Stimulated activated CD8-positive, alpha-beta memory T cell treated with anti-CD3 and anti-CD28 coated beads, Interleukin-15, amount 100 ng/mL, for 1 hour (primary cell): ENCODE data around the gene RPS6KC1.
"Not testable (repeated sequence)": the region's sequence is repeated elsewhere in the genome, so short reads cannot be mapped to it uniquely, and the experiment has no call there.

Experiments
- DNase-seq: peaks from one replicate; pipeline ENCODE4 v3.0.0-alpha.2; 2020; ENCODE audit warnings: low read depth

Gene RPS6KC1, protein sequence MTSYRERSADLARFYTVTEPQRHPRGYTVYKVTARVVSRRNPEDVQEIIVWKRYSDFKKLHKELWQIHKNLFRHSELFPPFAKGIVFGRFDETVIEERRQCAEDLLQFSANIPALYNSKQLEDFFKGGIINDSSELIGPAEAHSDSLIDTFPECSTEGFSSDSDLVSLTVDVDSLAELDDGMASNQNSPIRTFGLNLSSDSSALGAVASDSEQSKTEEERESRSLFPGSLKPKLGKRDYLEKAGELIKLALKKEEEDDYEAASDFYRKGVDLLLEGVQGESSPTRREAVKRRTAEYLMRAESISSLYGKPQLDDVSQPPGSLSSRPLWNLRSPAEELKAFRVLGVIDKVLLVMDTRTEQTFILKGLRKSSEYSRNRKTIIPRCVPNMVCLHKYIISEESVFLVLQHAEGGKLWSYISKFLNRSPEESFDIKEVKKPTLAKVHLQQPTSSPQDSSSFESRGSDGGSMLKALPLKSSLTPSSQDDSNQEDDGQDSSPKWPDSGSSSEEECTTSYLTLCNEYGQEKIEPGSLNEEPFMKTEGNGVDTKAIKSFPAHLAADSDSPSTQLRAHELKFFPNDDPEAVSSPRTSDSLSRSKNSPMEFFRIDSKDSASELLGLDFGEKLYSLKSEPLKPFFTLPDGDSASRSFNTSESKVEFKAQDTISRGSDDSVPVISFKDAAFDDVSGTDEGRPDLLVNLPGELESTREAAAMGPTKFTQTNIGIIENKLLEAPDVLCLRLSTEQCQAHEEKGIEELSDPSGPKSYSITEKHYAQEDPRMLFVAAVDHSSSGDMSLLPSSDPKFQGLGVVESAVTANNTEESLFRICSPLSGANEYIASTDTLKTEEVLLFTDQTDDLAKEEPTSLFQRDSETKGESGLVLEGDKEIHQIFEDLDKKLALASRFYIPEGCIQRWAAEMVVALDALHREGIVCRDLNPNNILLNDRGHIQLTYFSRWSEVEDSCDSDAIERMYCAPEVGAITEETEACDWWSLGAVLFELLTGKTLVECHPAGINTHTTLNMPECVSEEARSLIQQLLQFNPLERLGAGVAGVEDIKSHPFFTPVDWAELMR

DNA sequence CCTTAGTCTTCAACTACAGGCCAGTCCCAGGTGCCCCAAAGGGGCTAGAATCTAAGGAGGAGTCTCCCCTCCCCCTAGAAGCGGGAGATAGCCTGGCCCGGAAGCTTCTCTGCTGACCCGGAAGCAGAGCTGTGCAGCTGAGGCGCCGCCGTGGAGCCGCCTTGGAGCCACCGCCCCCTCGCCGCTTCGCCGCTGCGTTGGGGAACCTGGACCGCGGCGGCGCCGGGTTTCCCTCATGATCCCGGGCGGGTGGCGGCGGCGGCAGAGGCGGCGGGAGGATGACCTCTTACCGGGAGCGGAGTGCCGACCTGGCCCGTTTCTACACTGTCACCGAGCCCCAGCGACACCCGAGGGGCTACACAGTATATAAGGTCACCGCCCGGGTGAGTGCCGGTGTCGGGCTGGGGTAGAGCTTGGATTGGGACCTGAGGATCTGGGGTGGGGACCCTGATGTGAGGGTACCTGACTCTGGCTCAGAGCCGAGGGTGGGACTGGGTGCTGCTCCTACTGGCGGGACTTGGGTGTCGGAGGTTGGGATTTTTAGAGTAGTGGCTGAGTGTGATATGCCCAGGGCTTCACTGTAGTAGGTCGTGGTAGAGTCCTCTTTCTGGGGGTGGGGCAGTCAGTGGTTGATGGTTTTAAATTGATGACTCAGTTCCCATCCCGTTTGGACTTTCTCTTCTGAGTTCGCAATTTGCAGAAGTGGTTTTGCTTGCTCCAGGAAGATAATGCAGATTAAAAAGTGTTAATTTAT lies at the start of gene RPS6KC1:
Gene RPS6KC1 (plus strand): TSS at position 115 of the 754 bp plus-strand sequence. CDS start 164 bp downstream, at position 279.
- DNase-seq: peak; percentile 72

DNA sequence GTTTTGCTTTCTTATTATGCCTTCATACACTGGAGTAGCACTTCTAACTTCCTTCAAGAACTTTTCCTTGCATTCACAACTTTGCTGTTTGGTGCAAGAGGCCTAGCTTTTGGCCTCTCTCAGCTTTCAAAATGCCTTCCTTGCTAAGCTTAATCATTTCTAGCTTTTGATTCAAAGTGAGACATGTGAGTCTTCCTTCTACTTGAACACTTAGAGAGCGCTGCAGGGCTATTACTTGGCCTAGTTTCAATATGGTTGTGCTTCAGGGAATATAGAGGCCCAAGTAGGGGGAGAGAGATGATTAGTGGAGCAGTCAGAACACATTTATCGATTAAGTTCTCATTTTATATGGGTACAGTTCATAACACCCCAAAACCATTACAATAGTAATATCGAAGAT lies 47.8 kb upstream of the RPS6KC1 start:
- no peak for DNase-seq

DNA sequence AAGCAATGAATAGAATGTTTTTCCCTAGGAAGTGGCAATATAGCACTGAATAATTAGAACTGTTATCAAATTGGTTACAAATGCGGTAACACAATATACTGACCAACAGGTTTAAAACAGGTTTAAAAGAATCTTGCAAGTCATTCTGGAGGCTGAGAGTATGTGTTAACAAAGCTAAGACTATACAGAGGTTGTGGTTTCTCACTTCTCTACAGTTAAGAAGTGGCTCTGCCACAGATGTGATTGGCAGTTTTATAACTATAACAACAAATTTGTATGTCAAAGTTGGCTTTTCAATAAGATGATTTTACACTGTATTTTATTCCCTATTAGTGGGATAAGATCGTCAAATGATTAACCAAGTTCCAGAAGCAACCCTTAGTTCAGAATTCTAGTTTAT lies 42.5 kb upstream of the RPS6KC1 start:
- no peak for DNase-seq

DNA sequence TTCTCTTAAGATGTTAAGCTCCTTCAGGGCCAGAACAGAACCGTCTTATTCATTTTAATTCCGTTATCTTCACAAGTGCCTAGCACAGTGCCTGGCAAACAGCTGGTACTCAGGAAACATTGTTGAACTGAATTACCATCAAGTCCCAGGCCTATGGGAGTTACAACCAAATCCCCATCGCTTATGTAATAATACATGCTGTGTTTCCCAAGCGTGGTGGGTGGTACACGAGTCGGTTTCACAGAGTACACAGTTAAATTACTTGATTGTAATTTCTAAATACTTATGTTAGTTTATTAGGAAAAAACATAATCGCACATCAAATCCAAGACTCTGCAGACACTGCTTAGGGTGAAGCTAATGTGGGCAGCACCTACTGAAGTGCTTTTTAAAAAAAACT lies 36.4 kb upstream of the RPS6KC1 start:
- no peak for DNase-seq

DNA sequence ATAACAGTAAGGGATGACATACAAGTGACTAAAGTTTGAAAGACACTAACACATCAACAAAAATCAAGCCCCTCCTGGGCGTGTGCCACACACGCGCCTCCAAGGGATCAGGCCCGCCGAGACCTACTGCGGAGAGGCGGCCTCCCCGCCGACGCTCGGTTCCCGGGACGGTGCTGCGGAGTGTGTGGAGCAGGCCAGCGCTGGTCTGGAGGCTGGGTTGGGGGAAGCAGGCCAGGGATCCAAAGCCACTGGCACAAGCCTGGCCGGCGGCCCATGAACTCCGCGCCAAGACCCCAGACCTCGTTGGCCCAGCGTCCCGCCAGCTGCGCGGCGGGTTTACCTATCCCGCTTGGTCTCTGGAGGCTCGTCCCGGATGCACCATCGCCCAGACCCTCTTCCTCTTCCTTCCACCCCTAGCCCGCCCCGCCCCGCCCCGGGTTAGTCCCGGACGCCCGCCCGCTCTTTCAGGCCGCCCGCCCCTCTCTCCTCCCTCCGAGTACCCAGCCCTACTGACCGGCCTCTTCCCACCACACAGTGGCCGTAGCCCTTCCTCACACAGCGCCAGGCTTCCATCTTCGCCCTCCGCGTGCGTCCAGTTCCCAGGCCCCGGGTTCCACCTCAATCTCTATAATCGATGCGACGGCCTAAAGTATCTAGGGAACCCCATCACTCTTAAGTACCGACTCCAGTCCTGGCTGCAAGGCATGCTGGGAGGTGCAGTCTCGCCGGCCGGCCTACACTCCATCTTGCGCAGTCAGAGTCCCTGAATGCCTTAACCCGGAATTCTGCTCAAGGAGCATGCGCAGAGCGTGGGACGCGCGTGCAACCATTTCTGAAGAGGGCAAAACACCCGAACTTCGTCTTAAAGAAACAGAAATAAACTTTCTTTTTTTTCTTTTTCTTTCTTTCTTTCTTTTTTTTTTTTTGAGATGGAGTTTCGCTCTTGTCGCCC lies 35.7 kb upstream of the RPS6KC1 start, which contains the start of gene ANGEL2:
Gene ANGEL2 (minus strand): TSS at position 769 of the 952 bp plus-strand sequence. CDS start 196 bp downstream, at position 573.
- DNase-seq: peak; percentile 88

DNA sequence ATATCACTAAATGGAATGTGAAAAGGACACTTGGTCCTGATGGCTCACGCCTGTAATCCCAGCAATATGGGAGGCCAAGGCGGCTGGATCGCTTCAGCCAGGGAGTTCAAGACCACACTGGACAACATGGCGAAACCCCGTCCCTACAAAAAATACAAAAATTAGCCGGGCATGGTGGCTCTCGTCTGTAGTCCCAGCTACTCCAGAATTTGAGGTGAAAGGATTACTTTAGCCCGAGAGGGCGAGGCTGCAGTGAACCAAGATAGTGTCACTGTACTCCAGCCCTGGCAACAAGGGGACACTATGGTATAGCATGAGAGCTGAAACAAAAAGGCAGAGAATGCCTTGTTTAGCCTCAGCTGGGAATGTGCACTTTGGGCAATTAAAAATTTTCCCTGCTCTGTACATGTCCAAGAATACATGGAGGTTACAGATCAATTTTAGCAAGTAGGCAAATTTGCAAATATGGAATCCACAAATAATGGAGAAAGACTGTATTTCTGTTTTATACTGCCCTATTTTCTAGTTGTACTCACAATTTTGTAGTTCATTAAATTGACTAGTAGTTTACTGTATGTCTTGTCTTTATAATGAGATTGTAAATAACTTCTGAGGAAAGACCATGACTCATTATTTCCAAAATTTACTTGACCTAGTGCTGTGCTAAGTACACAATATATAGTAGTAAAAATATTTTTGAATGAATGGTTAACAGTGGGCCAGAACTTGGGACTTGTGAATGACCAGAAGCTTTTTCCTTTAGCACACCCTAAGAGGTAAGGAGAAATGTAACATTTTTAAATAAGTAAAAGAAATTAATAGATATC lies 33.4 kb upstream of the RPS6KC1 start:
- no peak for DNase-seq

DNA sequence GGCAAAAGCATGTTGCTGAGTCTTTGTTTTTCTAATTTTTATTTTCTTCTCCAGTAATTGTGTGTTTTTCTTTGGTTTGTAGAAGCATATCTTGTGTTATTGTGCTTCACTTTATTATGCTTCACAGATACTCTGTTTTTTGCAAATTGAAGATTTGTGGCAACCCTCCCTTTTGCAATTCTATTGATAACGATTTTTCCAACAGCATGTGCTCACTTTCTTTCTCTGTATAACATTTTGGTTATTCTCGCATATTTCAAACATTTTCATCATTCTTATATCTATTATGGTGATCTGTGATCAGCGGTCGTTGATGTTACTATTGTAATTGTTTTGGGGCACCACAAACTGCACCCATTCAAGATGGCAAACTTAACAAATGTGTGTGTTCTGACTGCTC lies 31.6 kb upstream of the RPS6KC1 start:
- no peak for DNase-seq

DNA sequence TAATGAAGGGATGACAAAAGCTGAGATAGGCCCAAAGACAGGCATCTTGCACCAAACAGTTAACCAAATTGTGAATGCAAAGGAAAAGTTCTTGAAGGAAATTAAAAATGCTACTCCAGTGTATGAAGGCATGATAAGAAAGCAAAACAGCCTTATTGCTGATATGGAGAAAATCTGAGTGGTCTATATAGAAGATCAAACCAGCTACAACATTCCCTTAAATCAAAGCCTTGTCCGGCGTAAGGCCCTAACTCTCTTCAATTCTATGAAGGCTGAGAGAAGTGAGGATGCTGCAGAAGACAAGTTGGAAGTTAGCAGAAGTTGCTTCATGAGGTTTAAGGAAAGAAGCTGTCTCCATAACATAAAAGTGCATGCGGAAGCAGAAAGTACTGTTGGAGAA lies 31.0 kb upstream of the RPS6KC1 start:
- DNase-seq: no peak

DNA sequence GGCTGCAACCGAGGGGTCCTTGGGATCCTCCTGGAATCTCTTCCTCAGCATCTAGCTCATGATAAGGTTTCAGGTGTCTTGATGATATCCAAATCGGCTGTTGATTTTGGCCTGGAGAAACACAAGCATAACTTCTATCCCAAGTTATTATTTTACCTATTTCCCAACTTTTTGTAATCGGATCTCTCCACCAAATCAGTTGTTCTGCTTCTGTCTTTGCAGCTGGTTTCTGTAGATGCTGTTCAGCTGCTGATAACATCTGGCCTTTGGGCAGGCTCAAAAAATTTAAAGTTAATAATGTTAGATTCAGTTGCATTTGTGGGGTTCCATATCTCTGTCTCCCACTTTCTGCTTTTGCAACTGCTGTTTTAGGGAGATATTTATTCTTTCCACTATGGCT lies 24.0 kb upstream of the RPS6KC1 start:
- not testable (repeated sequence) for DNase-seq

DNA sequence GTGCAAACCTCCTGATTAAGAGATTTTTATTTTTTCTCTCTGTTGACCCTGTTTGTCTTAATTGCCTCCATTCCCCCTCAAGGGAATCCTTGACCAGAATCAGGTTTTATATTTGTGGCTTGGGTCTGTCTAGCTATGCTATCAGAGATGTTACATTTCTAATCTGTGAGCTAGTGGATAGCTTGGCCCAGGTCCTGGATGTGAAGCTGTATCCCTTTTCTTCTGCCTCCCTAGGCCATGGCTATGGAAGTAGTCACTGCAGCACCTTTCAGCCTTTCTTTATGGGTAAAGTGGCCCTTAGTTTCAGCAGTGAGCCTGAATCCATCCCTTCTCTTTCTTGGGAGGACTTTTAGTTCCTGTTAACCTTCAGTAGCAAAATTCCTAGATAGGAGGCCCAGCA lies 18.4 kb upstream of the RPS6KC1 start:
- DNase-seq: no peak

DNA sequence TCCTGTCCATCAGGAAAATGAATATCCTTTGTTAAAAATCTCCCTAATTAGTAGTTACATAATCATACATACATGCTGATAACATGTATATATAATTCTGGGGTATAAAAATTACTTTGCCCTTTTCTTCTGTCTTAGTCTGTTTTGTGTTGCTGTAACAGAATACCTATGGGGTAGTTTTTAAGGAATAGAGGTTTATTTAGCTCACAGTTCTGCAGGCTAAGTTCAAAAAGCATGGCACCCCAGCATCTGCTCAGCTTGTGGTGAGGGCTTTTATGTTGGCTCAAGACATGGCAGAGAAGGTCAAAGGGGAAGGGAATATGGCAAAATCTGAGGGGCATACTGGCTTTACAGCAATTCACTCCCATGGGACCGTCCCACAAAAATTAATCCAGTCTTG lies 16.3 kb upstream of the RPS6KC1 start:
- DNase-seq: no peak

DNA sequence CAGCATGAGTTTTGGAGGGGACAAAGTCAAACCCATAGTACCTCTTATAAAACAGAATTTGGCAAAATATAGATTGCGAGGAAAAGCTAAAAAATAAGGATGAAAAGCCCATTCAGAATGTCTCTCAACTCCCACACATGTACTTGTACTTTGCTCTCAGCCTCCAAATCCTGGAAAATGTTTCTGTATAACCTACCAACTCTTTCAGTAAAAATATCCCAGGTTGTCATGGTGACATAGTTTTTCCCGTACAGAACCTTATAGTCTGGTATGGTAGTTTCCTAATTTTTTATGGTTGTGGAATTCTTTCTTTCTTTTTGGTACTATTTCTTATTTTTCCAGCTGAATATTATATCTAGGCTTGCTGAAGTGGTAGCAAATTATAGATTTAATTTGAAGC lies 15.5 kb upstream of the RPS6KC1 start:
- no peak for DNase-seq

DNA sequence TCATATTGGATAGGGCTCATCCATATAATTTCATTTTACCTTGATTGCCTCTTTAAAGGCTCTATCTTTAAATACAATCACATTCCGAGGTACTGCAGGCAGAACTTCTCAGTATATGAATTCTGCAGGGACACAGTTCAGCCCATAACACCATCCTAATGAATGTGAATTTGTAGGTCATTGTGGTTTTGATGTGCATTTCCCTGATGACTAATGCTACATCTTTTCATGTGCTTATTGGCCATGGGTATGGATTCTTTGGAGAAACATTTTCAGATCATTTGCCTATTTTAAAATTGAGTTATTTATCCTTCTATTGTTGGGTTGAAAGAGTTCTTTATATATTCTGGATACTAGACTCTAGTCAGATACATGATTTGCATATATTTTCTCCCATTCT lies 9.6 kb upstream of the RPS6KC1 start:
- DNase-seq: no peak

DNA sequence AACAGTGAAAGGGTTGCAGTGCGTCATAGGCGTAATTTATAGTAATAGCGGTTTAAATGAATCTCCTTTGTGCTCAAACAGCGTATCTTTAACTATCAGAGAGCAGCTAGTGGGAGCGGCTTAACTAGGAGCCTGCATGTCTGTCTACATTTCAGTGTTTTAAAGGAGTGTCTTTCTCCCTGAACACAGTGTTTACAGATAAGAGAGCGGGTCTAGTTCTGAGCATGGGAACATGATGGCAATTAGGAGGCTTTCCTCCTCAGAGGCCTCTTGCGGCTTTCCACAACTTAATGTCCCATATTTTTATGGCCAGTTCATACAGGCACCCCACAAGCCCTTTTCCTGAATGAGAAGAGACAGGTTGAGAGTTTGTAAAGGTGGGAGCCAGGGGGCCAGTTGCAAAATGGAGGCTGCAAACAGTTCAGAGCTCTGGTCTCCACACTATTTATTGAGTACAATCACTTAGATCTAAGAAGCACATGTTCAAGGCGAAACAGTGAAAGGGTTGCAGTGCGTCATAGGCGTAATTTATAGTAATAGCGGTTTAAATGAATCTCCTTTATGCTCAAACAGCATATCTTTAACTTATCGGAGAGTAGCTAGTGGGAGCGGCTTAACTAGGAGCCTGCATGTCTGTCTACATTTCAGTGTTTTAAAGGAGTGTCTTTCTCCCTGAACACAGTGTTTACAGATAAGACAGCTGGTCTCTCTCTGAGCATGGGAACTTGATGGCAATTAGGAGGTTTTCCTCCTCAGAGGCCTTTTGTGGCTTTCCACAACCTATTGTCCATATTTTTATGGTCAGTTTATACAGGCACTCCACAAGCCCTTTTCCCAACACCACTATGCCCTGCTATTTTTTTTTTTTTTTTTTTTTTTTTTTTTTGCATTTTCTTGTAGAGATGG lies 5.5 kb upstream of the RPS6KC1 start:
- DNase-seq: not testable (repeated sequence)

DNA sequence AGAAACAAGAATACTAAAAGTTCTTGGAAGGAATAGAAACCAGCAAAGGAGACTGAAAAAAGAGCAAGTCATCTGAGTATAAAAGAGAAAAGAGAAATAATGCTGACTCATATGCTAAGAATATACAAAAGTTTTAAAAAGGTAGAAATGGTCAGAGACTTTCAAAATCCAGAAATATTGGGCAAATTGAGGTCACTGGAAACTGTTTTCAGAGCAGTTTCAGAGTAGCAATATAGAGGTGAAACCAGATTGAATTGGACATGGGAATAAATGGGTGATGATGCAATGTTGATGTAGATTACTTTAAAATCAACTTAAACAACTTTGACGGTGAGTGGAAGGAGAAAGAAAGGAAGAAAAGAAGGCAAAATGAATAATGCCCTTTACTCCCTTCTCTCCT lies 1.8 kb upstream of the RPS6KC1 start:
- DNase-seq: no peak

DNA sequence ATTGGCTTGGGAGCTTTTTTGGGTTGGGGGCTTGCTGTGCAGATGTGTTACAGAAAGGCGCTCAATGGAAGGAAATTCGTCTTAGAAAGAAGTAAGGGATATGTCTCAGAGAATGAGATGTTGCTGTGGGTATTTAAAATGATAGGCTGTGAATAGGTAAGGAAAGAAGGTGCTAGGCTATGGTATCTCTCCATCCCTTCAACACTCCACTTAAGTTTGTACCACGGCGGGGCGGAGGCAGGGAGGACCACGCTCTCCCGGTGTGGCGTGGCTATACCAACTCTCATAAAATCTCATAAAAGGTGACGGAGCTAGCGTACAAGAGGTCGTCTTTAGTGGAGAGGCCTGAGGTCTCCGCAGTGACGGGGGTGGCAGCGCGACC lies 305 bp upstream of the RPS6KC1 start:
- DNase-seq: no peak

DNA sequence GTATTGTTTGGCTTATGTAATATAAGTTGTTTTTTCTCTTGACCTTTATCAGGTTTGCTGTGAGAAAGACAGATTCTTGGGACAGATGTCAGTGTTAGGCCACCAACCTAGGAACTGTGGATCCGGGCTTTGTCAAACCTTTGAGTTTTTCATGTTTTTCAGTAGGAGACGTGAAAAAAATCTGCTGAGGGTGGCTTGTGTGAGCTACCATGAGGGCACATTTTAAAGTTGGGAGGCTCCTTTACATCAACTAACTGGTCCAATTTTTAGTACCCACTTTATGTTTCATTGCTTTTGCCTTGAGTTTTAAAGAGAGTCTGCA lies 801 bp downstream of the RPS6KC1 start:
- no peak for DNase-seq

DNA sequence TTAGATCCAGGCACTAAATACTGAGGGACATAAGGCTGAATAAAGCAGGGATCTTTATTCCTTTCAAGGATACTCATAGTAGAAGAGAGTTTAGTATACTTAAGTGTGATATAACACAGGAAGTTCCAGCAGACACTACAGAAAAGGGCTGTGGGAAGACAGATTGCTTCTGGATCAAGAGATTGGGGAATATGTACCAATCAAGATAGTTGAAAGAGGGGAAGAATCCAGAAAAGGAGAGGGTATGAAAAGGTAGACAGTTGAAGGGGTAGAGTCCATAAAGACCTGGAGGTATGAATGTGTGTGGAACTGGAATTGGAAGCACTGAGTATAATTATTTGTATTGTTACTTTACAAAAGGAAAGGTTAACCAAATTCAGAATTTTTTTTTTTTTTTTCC lies 2.4 kb downstream of the RPS6KC1 start:
- DNase-seq: no peak

DNA sequence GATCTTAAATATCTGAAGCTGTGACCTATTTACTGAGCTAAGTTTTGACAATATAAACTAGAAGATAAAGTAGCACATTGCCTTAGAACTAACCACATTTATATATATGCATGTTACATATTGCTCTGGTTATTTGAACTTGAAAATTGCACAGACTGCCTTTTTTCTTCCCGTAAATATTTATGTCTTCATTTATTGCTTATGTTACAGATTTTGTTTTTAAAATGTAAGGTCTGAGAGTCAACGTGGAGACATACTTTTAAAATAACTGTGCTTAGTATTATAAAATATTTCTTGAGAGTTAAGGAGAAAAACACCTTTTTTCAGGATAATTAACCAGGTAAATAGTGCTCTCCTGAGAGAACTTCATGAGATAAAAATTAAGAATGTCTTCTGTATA lies 3.1 kb downstream of the RPS6KC1 start:
- no peak for DNase-seq
